ENCODE data around the gene PRKN.

The PRKN gene

GRCh38 chr6:161436106-161436876 lies 1291.3 kb downstream of the PRKN start:
- no peak overlapping the region for H3K4me3 ChIP-seq (ENCODE audit: low read depth, low read length)

GRCh38 chr6:161435748-161436070 lies 1291.9 kb downstream of the PRKN start:
- H3K4me3 ChIP-seq (ENCODE audit: low read depth, low read length): no peak overlapping the region
- H3K36me3 ChIP-seq: no peaks in the 10 kb centered on the region
- TF ChIP-seq CTCF (IDR thresholded peaks at IDR 0.05; ENCODE audit: low read depth, low read length): no peak
- no peaks in the 10 kb centered on the region for H3K27me3 ChIP-seq (ENCODE audit: insufficient read depth, low read depth, severe bottlenecking)
- H3K9me3 ChIP-seq (ENCODE audit: severe bottlenecking): no peaks in the 10 kb centered on the region
- no peak for DNase-seq
- H3K27ac ChIP-seq: no peak overlapping the region

More at GRCh38 chr6:161436106-161436876, 1291.3 kb downstream of the PRKN start:
- Histone ChIP-seq H3K9me3 (ENCODE audit: severe bottlenecking) (no peaks in the 10 kb centered on the region), H3K36me3 (no peaks in the 10 kb centered on the region), H3K27ac (no peak overlapping the region), H3K27me3 (ENCODE audit: insufficient read depth, low read depth, severe bottlenecking) (no peaks in the 10 kb centered on the region)
- DNase-seq: no peak
- TF ChIP-seq CTCF (IDR thresholded peaks at IDR 0.05; ENCODE audit: low read depth, low read length): no peak

- DNase-seq: no peak
- TF ChIP-seq CTCF (IDR thresholded peaks at IDR 0.05; ENCODE audit: low read depth, low read length): no peak
- H3K27ac ChIP-seq: no peak overlapping the region
- no peak overlapping the region for H3K4me3 ChIP-seq (ENCODE audit: low read depth, low read length)
- no peaks in the 10 kb centered on the region for H3K9me3 ChIP-seq (ENCODE audit: severe bottlenecking)
- no peaks in the 10 kb centered on the region for H3K36me3 ChIP-seq
- no peaks in the 10 kb centered on the region for H3K27me3 ChIP-seq (ENCODE audit: insufficient read depth, low read depth, severe bottlenecking)
Measured at GRCh38 chr6:161434921-161435747, 1292.4 kb downstream of the PRKN start.

GRCh38 chr6:161434350-161434749 lies 1293.2 kb downstream of the PRKN start:
- Histone ChIP-seq H3K4me3 (ENCODE audit: low read depth, low read length) (no peak overlapping the region), H3K27ac (no peak overlapping the region), H3K9me3 (ENCODE audit: severe bottlenecking) (no peaks in the 10 kb centered on the region), H3K27me3 (ENCODE audit: insufficient read depth, low read depth, severe bottlenecking) (no peaks in the 10 kb centered on the region), H3K36me3 (no peaks in the 10 kb centered on the region)
- no peak for DNase-seq
- no peak for TF ChIP-seq CTCF (IDR thresholded peaks at IDR 0.05; ENCODE audit: low read depth, low read length)

- no peak overlapping the region for H3K4me3 ChIP-seq (ENCODE audit: low read depth, low read length)
- DNase-seq: no peak
- no peaks in the 10 kb centered on the region for H3K9me3 ChIP-seq (ENCODE audit: severe bottlenecking)
- H3K27ac ChIP-seq: no peak overlapping the region
- no peak for TF ChIP-seq CTCF (IDR thresholded peaks at IDR 0.05; ENCODE audit: low read depth, low read length)
- no peaks in the 10 kb centered on the region for H3K36me3 ChIP-seq
- H3K27me3 ChIP-seq (ENCODE audit: insufficient read depth, low read depth, severe bottlenecking): no peaks in the 10 kb centered on the region
Measured at GRCh38 chr6:161432546-161432945, 1295.0 kb downstream of the PRKN start.
